HG03108 (cell line): ENCODE measurements around the gene CCDC174.
"Not testable (repeated sequence)": the region's sequence is repeated elsewhere in the genome, so short reads cannot be mapped to it uniquely, and the experiment has no call there.

Experiments used
- ATAC-seq: cut with Tn5 transposase; IDR thresholded peaks from one replicate; pipeline ENCODE4 v1.9.1; 2021; ENCODE audit warnings: moderate library complexity; ENCODE audit not compliant: unreplicated experiment

CCDC174 gene

DNA sequence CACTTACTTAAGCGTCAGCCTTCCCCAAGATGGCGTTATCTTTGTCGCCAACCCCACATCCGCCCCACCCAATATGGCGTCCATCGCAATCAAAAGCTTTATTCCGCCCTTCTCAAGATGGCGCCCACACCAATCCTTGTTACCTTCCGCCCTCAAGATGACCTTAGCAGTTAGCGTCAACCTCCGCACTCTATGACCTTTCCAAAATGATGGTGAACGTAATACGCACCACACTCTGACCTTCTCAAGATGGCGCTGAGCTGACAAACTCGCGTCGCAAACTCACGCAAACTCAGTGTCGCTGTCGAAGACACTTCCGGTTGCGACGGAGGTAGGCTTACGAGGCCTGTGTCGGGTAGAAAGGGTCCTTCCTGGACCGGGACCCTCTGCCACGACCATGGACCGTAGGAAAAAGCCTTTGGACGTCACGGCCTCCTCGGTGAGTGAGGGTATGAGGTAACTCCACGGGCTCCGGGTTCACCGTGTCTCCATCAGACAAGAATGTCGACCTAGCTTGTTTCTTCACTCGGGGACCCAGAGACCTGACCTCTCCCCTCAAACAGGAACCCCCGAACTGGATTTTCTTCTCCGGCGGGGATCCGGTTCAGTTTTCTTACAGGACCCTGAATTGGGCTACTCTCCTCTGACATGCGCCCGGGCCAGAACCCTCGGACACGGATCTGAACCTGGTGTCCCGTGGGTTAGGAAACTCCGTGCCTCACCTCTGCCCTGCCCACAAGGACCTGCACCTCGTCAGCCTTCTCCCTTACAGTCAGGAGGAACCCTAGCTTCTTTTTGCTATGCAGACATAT, at the start of gene CCDC174:
Gene CCDC174, plus strand, starts transcription at position 323 of the 812 bp plus-strand sequence. Its CDS starts 75 bp downstream, at position 398.
- ATAC-seq = peak; percentile 98

DNA sequence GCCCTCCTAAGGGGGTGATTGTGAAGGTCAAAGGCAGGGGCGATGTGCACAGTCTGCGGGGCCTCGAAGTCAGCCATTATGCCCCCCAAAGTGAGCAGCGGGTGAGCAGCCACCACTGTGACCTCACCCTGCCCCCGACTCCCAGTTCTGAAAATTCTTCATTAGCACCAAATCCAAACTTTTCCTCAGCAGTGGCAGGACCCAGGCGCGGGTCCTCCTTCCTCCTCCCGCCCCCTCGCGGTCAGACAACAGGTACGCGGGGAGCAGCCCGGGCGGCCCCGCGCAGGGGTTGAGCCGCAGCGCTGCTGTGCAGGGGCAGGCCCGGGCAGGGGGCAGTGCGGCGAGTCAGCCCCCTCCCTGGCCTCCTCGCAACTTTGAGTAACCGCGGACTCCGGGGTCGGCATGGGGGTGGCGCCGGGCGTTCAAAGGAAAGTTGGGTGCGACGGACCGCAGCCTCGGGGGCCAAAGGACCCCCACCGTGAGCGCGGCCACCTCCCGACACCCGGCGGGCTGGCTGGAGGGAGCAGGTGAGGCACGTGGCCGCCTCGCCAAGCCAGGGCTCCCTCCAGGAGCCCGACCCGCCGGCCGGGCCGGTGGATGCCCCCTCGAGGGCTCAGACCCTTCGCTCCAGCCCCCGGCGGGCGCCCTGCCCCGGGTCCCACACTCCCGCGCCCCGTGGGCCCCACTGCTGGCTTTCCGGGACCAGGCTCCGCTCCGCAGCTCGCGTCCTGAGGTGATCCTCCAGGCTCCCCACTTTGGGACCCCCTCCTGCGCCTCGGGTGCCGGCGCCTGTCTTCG, 49.4 kb upstream of the CCDC174 start:
- no peak for ATAC-seq

- ATAC-seq = no peak
Measured at GRCh38 chr3:14602804-14603644, 48.5 kb upstream of the CCDC174 start.

GRCh38 chr3:14605067-14605466, 46.5 kb upstream of the CCDC174 start:
- no peak for ATAC-seq

DNA sequence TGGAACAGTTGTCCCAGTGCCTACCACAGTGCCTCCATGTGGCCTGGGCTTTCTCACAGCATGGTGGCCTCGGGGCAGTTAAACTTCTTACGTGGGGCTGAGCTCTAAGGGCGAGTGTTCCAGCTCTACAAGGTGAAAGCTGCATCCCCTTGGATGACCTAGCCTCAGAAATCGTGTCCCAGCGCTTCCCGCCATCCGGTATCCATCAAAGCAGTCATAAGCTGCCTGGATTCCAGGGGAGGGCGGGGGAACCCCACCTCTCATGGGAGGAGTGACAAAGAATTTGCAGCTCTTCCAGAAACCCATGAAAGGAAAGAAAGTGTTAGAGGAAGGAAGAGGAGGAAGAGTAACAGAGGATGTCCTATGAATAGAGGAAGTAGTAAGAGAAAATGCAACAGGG, 45.8 kb upstream of the CCDC174 start:
- ATAC-seq = no peak

GRCh38 chr3:14606669-14607339, 44.8 kb upstream of the CCDC174 start:
- ATAC-seq = no peak

- no peak for ATAC-seq
Measured at GRCh38 chr3:14608298-14608697, 43.3 kb upstream of the CCDC174 start.

- not testable (repeated sequence) for ATAC-seq
Measured at GRCh38 chr3:14609058-14609457, 42.5 kb upstream of the CCDC174 start.

DNA sequence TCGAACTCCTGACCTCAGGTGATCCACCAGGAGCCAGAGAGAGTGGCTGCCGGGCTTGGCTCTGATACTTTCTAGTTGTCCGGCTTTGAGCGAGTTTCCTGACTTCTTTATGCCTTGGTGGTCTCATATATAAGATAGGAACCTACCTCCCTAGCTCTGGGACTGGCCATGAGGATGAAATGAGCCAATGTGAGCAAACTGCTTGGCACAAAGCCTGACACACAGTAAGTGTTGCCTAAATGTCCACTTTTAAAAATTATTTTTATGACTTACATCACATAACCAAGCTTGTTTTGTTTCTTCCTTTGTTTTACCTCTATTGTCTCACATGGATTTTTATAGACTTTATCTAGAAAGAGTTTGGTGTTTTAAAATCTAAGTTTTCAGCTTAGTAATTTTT, 42.1 kb upstream of the CCDC174 start:
- ATAC-seq = no peak

DNA sequence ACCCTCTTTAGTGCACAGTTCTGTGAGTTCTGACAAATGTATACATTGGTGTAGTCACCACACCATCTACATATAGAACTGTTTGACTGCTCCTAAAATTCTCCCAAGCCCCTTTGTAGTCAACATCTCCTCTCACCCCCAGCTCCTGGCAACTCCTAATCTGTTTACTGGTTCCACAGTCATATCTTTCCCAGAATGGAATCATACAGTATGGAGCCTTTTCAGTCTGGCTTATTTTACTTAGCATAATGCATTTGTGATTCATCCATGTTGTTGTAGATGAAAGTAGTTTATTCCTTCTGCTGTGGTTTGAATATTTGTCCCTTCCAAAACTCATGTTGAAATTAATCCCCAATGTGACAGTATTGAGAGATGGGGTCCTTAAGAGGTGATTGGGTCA, 41.6 kb upstream of the CCDC174 start:
- no peak for ATAC-seq

DNA sequence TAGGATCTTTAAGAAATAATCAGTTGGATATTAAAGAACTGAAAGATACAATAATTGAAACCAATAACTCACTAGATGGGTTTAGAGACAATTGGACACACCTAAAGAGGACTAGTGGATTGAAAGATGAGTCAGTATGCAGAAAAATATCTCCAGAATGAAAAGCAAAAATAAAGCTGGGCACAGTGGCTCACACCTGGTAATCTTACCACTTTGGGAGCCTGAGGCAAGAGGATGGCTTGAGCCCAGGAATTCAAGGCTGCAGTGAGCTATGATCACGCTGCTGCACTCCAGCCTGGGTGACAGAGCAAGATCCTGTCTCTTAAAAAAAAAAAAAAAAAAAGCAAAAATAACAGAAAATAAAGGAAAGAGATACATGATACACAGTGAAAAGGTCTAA, 37.4 kb upstream of the CCDC174 start:
- ATAC-seq = no peak

GRCh38 chr3:14614862-14615261, 36.7 kb upstream of the CCDC174 start:
- no peak for ATAC-seq

- ATAC-seq = no peak
Measured at GRCh38 chr3:14616606-14617507, 34.7 kb upstream of the CCDC174 start.

- ATAC-seq = no peak
Measured at GRCh38 chr3:14617508-14618023, 34.0 kb upstream of the CCDC174 start.

DNA sequence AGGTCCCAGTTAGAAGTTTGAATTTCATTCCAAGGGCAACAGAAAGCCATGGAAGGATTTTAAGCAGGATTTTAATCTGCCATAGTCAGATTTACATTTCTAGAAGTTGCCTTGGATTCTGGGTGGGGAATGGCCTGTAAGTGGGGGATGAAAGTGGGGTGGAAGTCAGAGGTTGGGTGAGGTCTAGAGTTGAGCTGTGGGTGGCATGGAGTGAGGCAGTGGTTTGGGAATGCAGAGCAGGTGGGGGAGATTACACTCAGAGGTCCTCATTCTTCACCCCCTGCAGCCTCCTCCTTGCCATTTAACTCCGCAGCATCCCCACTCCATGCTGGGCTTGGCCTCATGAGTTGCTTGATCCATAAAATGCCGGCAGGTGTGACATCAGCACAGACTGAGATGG, 32.0 kb upstream of the CCDC174 start:
- ATAC-seq = no peak

GRCh38 chr3:14620512-14620911, 31.1 kb upstream of the CCDC174 start:
- no peak for ATAC-seq

GRCh38 chr3:14621093-14621492, 30.5 kb upstream of the CCDC174 start:
- no peak for ATAC-seq

DNA sequence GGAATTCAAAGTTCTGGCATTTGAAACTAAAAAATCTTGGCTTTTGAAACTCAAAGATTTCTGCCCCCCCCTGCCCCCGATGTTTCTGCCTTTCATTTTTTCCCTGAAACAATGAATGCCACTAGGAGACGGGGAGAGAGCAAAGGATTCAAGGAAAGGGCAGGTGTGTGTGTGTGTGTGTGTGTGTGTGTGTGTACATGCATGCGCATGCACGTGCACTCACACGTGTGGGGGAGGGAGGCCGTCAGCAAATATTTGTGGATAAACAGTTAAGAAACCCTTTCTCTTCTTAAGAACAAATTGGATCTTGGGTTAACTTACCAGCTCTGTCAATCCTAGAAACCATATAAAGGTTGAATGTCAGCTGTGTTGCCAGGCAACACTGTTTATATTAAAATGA, 29.2 kb upstream of the CCDC174 start:
- ATAC-seq = no peak

- ATAC-seq = no peak
Measured at GRCh38 chr3:14623569-14624051, 28.0 kb upstream of the CCDC174 start.
